GM12873 (cell line): ENCODE measurements around the gene WASF3.

Experiments
- CTCF ChIP-seq: IDR thresholded peaks from 2 replicates; pipeline ENCODE4 v1.5.1; 2012; ENCODE audit warnings: low read depth, mild to moderate bottlenecking, moderate library complexity, low read length, control low read depth; ENCODE audit not compliant: insufficient read depth; ENCODE audit errors: missing control alignments

Gene WASF3

GRCh38 chr13:26589226-26589625, 31.7 kb downstream of the WASF3 start:
- no peak for TF ChIP-seq CTCF

DNA sequence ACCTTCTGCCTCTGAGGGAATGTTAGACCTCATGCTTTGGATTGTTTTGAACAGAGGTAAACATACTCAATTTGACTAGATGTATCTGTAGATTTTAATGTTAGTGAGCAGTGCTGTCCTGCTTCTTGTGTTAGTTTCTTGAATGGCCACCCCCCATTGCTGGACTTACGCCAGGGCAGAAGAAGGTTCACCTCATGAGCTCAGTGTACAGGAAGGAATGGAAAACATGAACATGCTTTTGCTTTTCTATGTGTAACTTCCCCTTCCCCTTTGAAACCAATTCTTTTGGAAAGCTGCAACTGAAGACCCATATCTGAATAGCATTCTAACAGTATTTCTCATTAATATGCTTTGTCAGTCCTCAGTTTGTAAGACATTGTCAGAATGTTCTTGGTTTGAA, 32.3 kb downstream of the WASF3 start:
- TF ChIP-seq CTCF, result no peak

GRCh38 chr13:26590379-26590778, 32.9 kb downstream of the WASF3 start:
- TF ChIP-seq CTCF, result no peak

GRCh38 chr13:26590951-26591350, 33.5 kb downstream of the WASF3 start:
- TF ChIP-seq CTCF, result no peak

- no peak for TF ChIP-seq CTCF
Measured at GRCh38 chr13:26591672-26592071, 34.2 kb downstream of the WASF3 start.

- no peak for TF ChIP-seq CTCF
Measured at GRCh38 chr13:26593661-26594060, 36.2 kb downstream of the WASF3 start.

GRCh38 chr13:26594363-26594762, 36.9 kb downstream of the WASF3 start:
- TF ChIP-seq CTCF, result no peak
